Neural cell (in vitro differentiated cells): Measurements from ENCODE around the gene LYPD1. TPM values are rescaled to one million over a fixed set of nuclear protein-coding genes. Genes with fewer than 3 reads are reported as not detected.
"Not testable (repeated sequence)": the region's sequence is repeated elsewhere in the genome, so short reads cannot be mapped to it uniquely, and the experiment has no call there.

ENCODE experiments used
- H2AFZ ChIP-seq: fragments of 200-600, 300-800 bp; sonication (generic), shearing (Covaris generic); 2 replicates; pipeline ENCODE4 v1.6.0; 2014; ENCODE audit warnings: low read depth, mild to moderate bottlenecking, antibody characterized with exemption, low read length, moderate library complexity
- H3F3A ChIP-seq: fragments of 200-600 bp; shearing (Covaris generic); 2 replicates; pipeline ENCODE4 v1.6.1; 2016; ENCODE audit warnings: mild to moderate bottlenecking, moderate library complexity, mixed read lengths, antibody characterized with exemption, low read length; ENCODE audit not compliant: insufficient read depth, poor library complexity, severe bottlenecking
- H3K27ac ChIP-seq: fragments of 200-600, 300-800 bp; sonication (generic), shearing (Covaris generic); 2 replicates; pipeline ENCODE4 v1.5.1; 2014; ENCODE audit warnings: mild to moderate bottlenecking, low read length, moderate library complexity
- H3K27me3 ChIP-seq: fragments of 300-800, 200-600 bp; sonication (generic), shearing (Covaris generic); 2 replicates; pipeline ENCODE4 v1.6.0; 2014; ENCODE audit warnings: mild to moderate bottlenecking, low read depth, low read length, moderate library complexity; ENCODE audit not compliant: insufficient read depth
- H3K36me3 ChIP-seq: fragments of 300-800, 200-600 bp; sonication (generic), shearing (Covaris generic); 2 replicates; pipeline ENCODE4 v1.5.1; 2014; ENCODE audit warnings: mild to moderate bottlenecking, antibody characterized with exemption, low read length, moderate library complexity; ENCODE audit not compliant: insufficient read depth
- H3K4me2 ChIP-seq: fragments of 300-800, 200-600 bp; sonication (generic), shearing (Covaris generic); 2 replicates; pipeline ENCODE4 v1.6.0; 2014; ENCODE audit warnings: mild to moderate bottlenecking, low read length
- H3K4me3 ChIP-seq: fragments of 300-800, 200-600 bp; sonication (generic), shearing (Covaris generic); 2 replicates; pipeline ENCODE4 v1.5.1; 2014; ENCODE audit warnings: mild to moderate bottlenecking, low read length, moderate library complexity
- H3K79me2 ChIP-seq: fragments of 200-600 bp; shearing (Covaris generic); replicated peaks from 2 replicates; pipeline ENCODE4 v1.6.0; 2014; ENCODE audit warnings: mild to moderate bottlenecking, low read length, moderate library complexity; ENCODE audit not compliant: insufficient read depth
- H3K9ac ChIP-seq: fragments of 300-800, 200-600 bp; sonication (generic), shearing (Covaris generic); 2 replicates; pipeline ENCODE4 v1.6.1; 2016; ENCODE audit warnings: mild to moderate bottlenecking, low read length, mixed read lengths
- H3K9me2 ChIP-seq: fragments of 200-600 bp; shearing (Covaris generic); 2 replicates; pipeline ENCODE4 v1.6.1; 2016; ENCODE audit warnings: mild to moderate bottlenecking, low read length, mixed read lengths; ENCODE audit not compliant: insufficient read depth
- H3K9me3 ChIP-seq: fragments of 200-600, 300-800 bp; sonication (generic), shearing (Covaris generic); 2 replicates; pipeline ENCODE4 v1.6.1; 2016; ENCODE audit warnings: mild to moderate bottlenecking, mixed run types, low read length, moderate library complexity, mixed read lengths
- H4K20me1 ChIP-seq: fragments of 200-600 bp; shearing (Covaris generic); 2 replicates; pipeline ENCODE4 v1.6.1; 2016; ENCODE audit warnings: mild to moderate bottlenecking, mixed run types; ENCODE audit not compliant: insufficient read depth
- EZH2 ChIP-seq: fragments of 200-600, 300-800 bp; shearing (Covaris generic), sonication (generic); IDR thresholded peaks from 2 replicates; pipeline ENCODE4 v1.6.1; 2014; ENCODE audit warnings: antibody characterized with exemption, low read length, borderline replicate concordance, mild to moderate bottlenecking; ENCODE audit not compliant: insufficient read depth, poor library complexity, severe bottlenecking
- POLR2AphosphoS5 ChIP-seq: IDR thresholded peaks from 2 replicates; pipeline ENCODE4 v1.6.1; 2012
- RAD21 ChIP-seq: fragments of 450-650 bp; conservative IDR thresholded peaks from 2 replicates; pipeline ENCODE4 v1.6.1; 2014; ENCODE audit warnings: antibody characterized with exemption, mild to moderate bottlenecking, moderate library complexity
- TAF1 ChIP-seq: IDR thresholded peaks from 2 replicates; pipeline ENCODE4 v1.6.1; 2012; ENCODE audit warnings: low read depth
- polyA plus RNA-seq: library from polyadenylated mRNA; depleted of rRNA; stranded (reverse); fragments of >200 nt; gene quantifications from 2 replicates; pipeline ENCODE4 v1.2.3, GENCODE V29; 2014
- TF ChIP-seq, protein P1 (sequence below): IDR thresholded peaks from 2 replicates; pipeline ENCODE4 v1.6.1; 2012; ENCODE audit warnings: borderline replicate concordance
- TF ChIP-seq, protein P2 (sequence below): fragments of 450-650 bp; IDR thresholded peaks from 2 replicates; pipeline ENCODE4 v1.5.1; 2014; ENCODE audit warnings: antibody characterized with exemption, mild to moderate bottlenecking, moderate library complexity; ENCODE audit not compliant: poor library complexity, severe bottlenecking

Gene LYPD1
- polyA plus RNA-seq, 1 donor from 2014 or later, result 78.2 TPM

DNA sequence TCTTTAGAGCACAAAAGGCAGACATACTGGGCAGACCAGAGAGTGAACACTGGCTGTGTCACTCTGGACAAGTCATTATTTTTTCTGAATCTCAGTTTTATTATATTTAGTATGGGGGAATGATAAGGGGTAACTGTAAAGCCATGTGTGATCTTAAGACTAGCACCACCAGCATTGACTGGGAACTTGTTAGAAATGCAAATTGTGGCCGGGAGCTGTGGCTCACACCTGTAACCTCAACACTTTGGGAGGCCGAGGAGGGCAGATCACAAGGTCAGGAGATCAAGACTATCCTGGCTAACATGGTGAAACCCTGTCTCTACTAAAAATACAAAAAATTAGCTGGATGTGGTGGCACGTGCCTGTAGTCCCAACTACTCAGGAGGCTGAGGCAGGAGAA lies 28.3 kb upstream of the LYPD1 start:
- not testable (repeated sequence) for H4K20me1 ChIP-seq, H3K36me3 ChIP-seq, H3F3A ChIP-seq, H3K9me3 ChIP-seq, H2AFZ ChIP-seq, H3K4me3 ChIP-seq, H3K79me2 ChIP-seq, H3K9me2 ChIP-seq, H3K9ac ChIP-seq, H3K27me3 ChIP-seq, H3K27ac ChIP-seq, H3K4me2 ChIP-seq

DNA sequence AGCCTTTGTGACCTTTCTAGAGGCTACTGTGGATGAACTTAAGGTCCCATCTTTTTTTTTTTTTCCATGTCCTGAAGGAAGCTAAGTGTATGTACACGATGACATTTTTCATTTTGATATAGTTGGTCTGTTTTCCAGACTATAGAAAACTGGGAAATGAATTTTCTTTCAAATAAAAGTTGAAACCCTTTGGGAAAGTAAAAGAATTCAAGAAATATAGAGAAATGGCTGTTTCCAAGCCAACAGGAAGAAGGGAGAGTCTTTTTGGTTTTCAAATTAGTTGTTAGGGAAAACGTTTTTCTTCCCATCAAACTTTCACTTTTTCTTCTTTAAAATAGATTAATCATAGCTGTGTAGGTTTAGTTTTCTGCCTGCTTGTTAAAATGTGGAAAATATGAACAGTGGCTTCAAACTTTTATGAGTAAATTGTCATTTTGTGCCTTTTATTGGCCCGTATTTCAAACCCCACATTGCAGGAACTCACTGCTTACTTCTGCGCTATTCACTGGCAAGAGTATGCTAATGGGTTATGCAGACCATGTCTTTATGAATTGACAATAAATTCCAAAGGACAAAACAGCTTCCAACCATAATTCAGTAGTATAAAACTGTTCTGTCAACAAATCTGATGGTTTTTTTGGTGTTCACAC lies 27.7 kb upstream of the LYPD1 start:
- H3K27me3 ChIP-seq, result no peaks in the 10 kb centered on the region
- H3K9me3 ChIP-seq, result no peaks in the 10 kb centered on the region
- H3K9ac ChIP-seq, result no peak overlapping the region
- no peaks in the 10 kb centered on the region for H4K20me1 ChIP-seq
- H3K79me2 ChIP-seq, result no peaks in the 10 kb centered on the region
- no peaks in the 10 kb centered on the region for H3F3A ChIP-seq
- H2AFZ ChIP-seq, result no peak overlapping the region
- no peak overlapping the region for H3K4me3 ChIP-seq
- H3K27ac ChIP-seq, result no peak overlapping the region
- H3K9me2 ChIP-seq, result no peaks in the 10 kb centered on the region
- H3K4me2 ChIP-seq, result no peak overlapping the region
- no peaks in the 10 kb centered on the region for H3K36me3 ChIP-seq
- TF ChIP-seq RAD21 (no peak), TAF1 (no peak), EZH2 (no peak), POLR2AphosphoS5 (no peak)
- TF ChIP-seq, protein P1, sequence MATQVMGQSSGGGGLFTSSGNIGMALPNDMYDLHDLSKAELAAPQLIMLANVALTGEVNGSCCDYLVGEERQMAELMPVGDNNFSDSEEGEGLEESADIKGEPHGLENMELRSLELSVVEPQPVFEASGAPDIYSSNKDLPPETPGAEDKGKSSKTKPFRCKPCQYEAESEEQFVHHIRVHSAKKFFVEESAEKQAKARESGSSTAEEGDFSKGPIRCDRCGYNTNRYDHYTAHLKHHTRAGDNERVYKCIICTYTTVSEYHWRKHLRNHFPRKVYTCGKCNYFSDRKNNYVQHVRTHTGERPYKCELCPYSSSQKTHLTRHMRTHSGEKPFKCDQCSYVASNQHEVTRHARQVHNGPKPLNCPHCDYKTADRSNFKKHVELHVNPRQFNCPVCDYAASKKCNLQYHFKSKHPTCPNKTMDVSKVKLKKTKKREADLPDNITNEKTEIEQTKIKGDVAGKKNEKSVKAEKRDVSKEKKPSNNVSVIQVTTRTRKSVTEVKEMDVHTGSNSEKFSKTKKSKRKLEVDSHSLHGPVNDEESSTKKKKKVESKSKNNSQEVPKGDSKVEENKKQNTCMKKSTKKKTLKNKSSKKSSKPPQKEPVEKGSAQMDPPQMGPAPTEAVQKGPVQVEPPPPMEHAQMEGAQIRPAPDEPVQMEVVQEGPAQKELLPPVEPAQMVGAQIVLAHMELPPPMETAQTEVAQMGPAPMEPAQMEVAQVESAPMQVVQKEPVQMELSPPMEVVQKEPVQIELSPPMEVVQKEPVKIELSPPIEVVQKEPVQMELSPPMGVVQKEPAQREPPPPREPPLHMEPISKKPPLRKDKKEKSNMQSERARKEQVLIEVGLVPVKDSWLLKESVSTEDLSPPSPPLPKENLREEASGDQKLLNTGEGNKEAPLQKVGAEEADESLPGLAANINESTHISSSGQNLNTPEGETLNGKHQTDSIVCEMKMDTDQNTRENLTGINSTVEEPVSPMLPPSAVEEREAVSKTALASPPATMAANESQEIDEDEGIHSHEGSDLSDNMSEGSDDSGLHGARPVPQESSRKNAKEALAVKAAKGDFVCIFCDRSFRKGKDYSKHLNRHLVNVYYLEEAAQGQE, result no peak
- TF ChIP-seq, protein P2, sequence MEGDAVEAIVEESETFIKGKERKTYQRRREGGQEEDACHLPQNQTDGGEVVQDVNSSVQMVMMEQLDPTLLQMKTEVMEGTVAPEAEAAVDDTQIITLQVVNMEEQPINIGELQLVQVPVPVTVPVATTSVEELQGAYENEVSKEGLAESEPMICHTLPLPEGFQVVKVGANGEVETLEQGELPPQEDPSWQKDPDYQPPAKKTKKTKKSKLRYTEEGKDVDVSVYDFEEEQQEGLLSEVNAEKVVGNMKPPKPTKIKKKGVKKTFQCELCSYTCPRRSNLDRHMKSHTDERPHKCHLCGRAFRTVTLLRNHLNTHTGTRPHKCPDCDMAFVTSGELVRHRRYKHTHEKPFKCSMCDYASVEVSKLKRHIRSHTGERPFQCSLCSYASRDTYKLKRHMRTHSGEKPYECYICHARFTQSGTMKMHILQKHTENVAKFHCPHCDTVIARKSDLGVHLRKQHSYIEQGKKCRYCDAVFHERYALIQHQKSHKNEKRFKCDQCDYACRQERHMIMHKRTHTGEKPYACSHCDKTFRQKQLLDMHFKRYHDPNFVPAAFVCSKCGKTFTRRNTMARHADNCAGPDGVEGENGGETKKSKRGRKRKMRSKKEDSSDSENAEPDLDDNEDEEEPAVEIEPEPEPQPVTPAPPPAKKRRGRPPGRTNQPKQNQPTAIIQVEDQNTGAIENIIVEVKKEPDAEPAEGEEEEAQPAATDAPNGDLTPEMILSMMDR, result no peak

DNA sequence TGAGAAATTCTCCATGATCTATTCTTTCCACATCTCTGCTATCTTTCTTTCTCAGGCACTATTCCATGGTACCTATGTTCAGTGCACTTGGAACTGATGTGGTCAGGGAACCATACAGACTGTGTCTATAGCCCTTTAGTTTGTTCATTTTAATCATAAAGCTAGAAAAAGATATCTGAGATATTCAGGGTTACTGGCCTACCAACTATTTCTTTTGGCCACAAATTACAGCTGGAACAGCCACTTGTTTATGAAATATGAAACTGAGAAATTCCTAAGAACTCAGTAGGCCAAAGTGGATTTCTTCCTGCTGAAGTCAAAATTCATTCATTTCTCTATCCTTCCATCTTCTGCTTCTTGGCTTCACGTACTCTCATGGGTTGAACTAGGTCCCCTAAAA lies 22.8 kb upstream of the LYPD1 start:
- H3K4me2 ChIP-seq, result no peak overlapping the region
- TF ChIP-seq, protein P1, result no peak
- H3K27me3 ChIP-seq, result no peaks in the 10 kb centered on the region
- no peak overlapping the region for H2AFZ ChIP-seq
- no peaks in the 10 kb centered on the region for H3K79me2 ChIP-seq
- no peaks in the 10 kb centered on the region for H3F3A ChIP-seq
- H3K4me3 ChIP-seq, result no peak overlapping the region
- no peaks in the 10 kb centered on the region for H4K20me1 ChIP-seq
- no peaks in the 10 kb centered on the region for H3K36me3 ChIP-seq
- H3K27ac ChIP-seq, result no peak overlapping the region
- H3K9me3 ChIP-seq, result no peaks in the 10 kb centered on the region
- H3K9ac ChIP-seq, result no peak overlapping the region
- no peaks in the 10 kb centered on the region for H3K9me2 ChIP-seq
